Right lobe of liver (tissue), 6 donors: Measurements from ENCODE around the gene BCO2. TPM values are rescaled to one million over a fixed set of nuclear protein-coding genes. Genes with fewer than 3 reads are reported as not detected.
A peak's percentile ranks its signal among the peaks of the same experiment; 100 is the strongest.

Experiments
- ATAC-seq, 4 donors: fragments of 200-7000 bp; cut with Tn5 transposase; one replicate each; pipeline ENCODE4 v1.9.1; 2020; ENCODE audit warnings: mild to moderate bottlenecking in 4 of 4, moderate library complexity in 4 of 4
- DNase-seq, 3 donors: peaks; one replicate each; pipeline ENCODE4 v3.0.0-alpha.2; 2020
- H3K27ac ChIP-seq, 3 donors: fragments of 200-600 bp; one replicate each; pipeline ENCODE4 v1.8.0; 2022
- H3K27me3 ChIP-seq, 2 donors: fragments of 200-600 bp; one replicate each; pipeline ENCODE4 v1.8.0; 2022
- H3K36me3 ChIP-seq, 4 donors: fragments of 200-600 bp; sonication (generic) in 1 of 4; one replicate each; pipeline versions ENCODE4 v1.5.1 to v1.8.0; 2017 to 2022; ENCODE audit warnings: control low read depth in 1 of 4
- H3K4me1 ChIP-seq, 4 donors: fragments of 200-600 bp; sonication (generic) in 1 of 4; one replicate each; pipeline versions ENCODE4 v1.5.1 to v1.8.0; 2017 to 2022; ENCODE audit warnings: control low read depth in 1 of 4
- H3K4me3 ChIP-seq, 3 donors: fragments of 200-600 bp; one replicate each; pipeline ENCODE4 v1.8.0; 2022
- H3K9me3 ChIP-seq, 4 donors: fragments of 200-600 bp; sonication (generic) in 1 of 4; one replicate each; pipeline versions ENCODE4 v1.5.1 to v1.8.0; 2017 to 2022; ENCODE audit warnings: control low read depth in 1 of 4
- POLR2A ChIP-seq: fragments of 450-650 bp; IDR thresholded peaks from one replicate; pipeline ENCODE4 v1.6.1; 2017; ENCODE audit warnings: antibody characterized with exemption, mild to moderate bottlenecking
- WGBS: methylation state at CpG from one replicate; pipeline ENCODE4 v1.1.6; 2018; ENCODE audit warnings: low coverage, low lambda C conversion rate; ENCODE audit not compliant: insufficient coverage; ENCODE audit errors: missing lambda C conversion rate; 5-methylcytosine and 5-hydroxymethylcytosine counted together
- intact Hi-C, 2 donors: fragments of 100-400 bp; cut with DNase I; formaldehyde crosslinking; loops; one replicate each; pipeline versions ENCODE4 v1.11.2 to v1.14.1; 2022
- long read RNA-seq: library from polyadenylated mRNA; unstranded; transcript quantifications from one replicate; pipeline ENCODE4 v2.0.0, GENCODE V29; 2019
- total RNA-seq, 6 experiments: library from RNA; depleted of rRNA in 2 of 6; stranded (reverse); fragments of >200 nt in 2 of 6; fragmentation: NEBNext Ultra II Directional in 3 of 6; extraction: Animal tissue kit (Norgen Biotek cat#: 25700) in 3 of 6; gene quantifications; one replicate each; pipeline versions ENCODE4 v1.1.0 to v1.2.4, GENCODE V29; 2016 to 2023
- TF ChIP-seq, protein P1 (sequence below), 4 donors: fragments of 200-600 bp in 3 of 4; fragments of 450-650 bp in 1 of 4; IDR thresholded peaks; one replicate each; pipeline versions ENCODE4 v1.5.1 to v1.8.0; 2016 to 2022; ENCODE audit warnings: antibody characterized with exemption in 4 of 4, mild to moderate bottlenecking in 2 of 4
- donor health status: DM: no; HTN: yes; CAD: no.
- donor health status: DM: no; HTN: no; CAD: no.
- donor health status: DM: no; HTN: no; CAD: no.
- donor health status: DM: no; HTN: yes; CAD: no.
- donor health status: DM: no; HTN: yes; CAD: no.

Gene BCO2, protein sequence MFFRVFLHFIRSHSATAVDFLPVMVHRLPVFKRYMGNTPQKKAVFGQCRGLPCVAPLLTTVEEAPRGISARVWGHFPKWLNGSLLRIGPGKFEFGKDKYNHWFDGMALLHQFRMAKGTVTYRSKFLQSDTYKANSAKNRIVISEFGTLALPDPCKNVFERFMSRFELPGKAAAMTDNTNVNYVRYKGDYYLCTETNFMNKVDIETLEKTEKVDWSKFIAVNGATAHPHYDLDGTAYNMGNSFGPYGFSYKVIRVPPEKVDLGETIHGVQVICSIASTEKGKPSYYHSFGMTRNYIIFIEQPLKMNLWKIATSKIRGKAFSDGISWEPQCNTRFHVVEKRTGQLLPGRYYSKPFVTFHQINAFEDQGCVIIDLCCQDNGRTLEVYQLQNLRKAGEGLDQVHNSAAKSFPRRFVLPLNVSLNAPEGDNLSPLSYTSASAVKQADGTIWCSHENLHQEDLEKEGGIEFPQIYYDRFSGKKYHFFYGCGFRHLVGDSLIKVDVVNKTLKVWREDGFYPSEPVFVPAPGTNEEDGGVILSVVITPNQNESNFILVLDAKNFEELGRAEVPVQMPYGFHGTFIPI
- 100 to 1,000 TPM in 2 of 6 experiments, 10 to 100 TPM in 4; 33.3 to 118 (median 75.5) TPM for total RNA-seq
- long read RNA-seq, transcript BCO2-201 (12 exons, 2,930 nt), result major isoform, 6 of 12 reads
- long read RNA-seq, partial matches to known transcripts, result 3 of 12 reads
- long read RNA-seq, other reads (novel, unspliced or antisense), result 2 of 12 reads

DNA sequence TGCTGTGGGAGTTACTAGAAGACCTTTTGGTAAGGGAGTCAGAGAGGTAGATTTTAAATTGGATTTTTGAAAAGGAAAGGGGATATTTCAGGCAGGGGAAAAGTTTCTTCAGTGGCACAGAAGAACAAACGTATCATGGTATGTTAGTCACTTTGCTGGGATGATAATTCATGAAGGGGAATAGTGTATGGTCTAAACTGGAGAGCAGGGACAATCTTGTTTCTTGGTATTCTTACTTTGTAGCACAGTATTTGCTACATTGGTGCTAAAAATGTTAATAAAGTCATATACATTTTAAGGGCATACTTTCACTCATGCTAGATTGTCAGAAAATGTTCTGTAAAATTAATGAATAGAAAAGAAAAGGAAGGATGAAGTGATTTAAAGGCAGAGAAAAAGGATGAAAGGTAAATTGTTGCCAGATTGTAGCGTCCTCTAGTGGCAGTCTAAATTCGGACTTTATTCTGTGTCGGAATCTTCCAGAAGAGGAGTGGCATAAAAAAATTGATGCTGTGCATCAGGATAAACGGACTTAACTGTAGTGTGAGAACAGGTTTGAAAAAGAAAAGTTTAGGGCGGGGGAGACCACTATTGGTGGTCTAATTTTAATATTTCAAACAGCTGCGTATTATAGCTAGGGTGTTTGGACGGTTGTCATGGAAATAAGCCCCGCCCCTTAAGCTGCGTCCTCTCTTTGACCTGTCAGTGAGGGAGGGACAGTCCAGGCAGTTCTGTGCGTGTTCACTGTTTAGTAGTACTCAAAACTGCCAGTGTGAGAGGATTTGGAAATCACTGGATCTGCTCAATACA lies at the start of gene BCO2:
Gene BCO2 (plus strand): TSS at position 724 of the 810 bp plus-strand sequence. CDS start 90 bp downstream, outside the sequence.
- Histone ChIP-seq H3K4me3 (peak within 1 kb of the TSS; percentile 19 to 60 (median 53)), H3K36me3 (peaks cover 0 to 5% (median 2%) of the 10 kb centered on the region in 4 donors), H3K9me3 (no peaks in the 10 kb centered on the region), H3K27me3 (no peaks in the 10 kb centered on the region), H3K27ac (peak within 1 kb of the TSS; percentile 51 to 87 (median 83)), H3K4me1 (no peaks in the 10 kb centered on the region)
- DNase-seq (peak; percentile 81 to 93 (median 88)), ATAC-seq (peak; percentile 90 to 98 (median 93))
- 5% methylated on average over 11 of the region's 11 CpGs for WGBS
- intact Hi-C loops, result no loop called here
- TF ChIP-seq, protein P1, sequence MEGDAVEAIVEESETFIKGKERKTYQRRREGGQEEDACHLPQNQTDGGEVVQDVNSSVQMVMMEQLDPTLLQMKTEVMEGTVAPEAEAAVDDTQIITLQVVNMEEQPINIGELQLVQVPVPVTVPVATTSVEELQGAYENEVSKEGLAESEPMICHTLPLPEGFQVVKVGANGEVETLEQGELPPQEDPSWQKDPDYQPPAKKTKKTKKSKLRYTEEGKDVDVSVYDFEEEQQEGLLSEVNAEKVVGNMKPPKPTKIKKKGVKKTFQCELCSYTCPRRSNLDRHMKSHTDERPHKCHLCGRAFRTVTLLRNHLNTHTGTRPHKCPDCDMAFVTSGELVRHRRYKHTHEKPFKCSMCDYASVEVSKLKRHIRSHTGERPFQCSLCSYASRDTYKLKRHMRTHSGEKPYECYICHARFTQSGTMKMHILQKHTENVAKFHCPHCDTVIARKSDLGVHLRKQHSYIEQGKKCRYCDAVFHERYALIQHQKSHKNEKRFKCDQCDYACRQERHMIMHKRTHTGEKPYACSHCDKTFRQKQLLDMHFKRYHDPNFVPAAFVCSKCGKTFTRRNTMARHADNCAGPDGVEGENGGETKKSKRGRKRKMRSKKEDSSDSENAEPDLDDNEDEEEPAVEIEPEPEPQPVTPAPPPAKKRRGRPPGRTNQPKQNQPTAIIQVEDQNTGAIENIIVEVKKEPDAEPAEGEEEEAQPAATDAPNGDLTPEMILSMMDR (IDR thresholded peaks at IDR 0.05), result peak; percentile 88 to 92 (median 90)
- peak; percentile 85 for TF ChIP-seq POLR2A

DNA sequence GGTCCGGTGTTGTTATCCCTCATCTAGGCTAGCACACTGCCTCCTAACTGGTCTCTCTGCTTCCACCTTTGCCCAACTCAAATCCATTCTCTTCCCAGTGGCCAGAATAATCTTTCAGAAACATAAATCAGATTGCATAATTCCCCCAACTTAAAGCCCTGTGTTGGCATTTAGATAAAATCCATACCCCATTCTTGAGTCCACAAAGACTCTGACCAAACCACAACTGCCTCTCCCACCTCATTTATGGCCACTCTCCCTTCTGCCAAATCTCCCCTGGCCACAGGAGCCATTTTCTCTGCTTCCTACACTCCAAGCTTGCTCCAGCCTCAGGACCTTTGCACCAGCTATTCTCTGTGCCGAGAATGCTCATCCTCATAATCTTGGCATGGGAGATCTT lies 48.3 kb upstream of the BCO2 start:
- H3K4me3 ChIP-seq, result no peak overlapping the region
- ATAC-seq (no peak), DNase-seq (no peak)
- WGBS, result 94% methylated on average over 2 of the region's 2 CpGs
- intact Hi-C loops, result no loop called here
- no peaks in the 10 kb centered on the region for H3K27me3 ChIP-seq
- no peaks in the 10 kb centered on the region for H3K9me3 ChIP-seq
- peaks cover 0 to 6% (median 0%) of the 10 kb centered on the region in 4 donors for H3K4me1 ChIP-seq
- H3K27ac ChIP-seq, result no peak overlapping the region
- TF ChIP-seq POLR2A, result no peak
- TF ChIP-seq, protein P1 (IDR thresholded peaks at IDR 0.05), result no peak
- no peaks in the 10 kb centered on the region for H3K36me3 ChIP-seq

DNA sequence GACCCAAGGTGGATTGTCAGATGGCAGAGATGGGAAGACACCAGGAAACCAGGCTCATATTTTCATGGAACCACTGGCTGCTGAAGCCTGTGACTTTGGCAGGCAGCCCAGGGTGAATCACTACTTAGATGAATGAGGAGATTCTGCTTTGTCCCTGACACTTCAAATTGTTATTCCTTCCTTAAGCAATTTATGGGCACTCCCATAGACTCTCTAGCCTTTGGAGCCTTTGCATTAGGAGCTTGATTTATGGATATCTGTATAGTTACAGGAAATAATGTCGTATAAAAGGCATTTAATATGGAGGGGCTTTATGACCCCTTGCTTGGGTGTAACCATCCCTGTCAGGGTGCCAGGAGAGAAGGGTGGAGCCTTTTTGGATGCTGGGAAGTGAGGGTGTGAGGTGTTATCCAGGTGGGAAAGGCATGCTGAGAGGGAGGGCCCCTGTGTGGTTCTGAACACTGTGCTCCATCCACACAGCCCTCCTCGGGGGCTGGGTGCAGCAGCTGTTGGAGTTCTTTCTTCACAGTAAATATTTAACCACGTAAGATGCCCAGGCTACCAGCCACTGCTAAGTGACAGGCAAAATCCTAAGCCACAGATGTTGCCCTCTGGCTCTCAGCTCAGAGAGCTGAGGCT lies 46.7 kb upstream of the BCO2 start:
- H3K9me3 ChIP-seq, result no peaks in the 10 kb centered on the region
- no peaks in the 10 kb centered on the region for H3K36me3 ChIP-seq
- H3K27me3 ChIP-seq, result no peaks in the 10 kb centered on the region
- 75% methylated on average over 1 of the region's 3 CpGs for WGBS
- H3K4me1 ChIP-seq, result peaks cover 0 to 6% (median 0%) of the 10 kb centered on the region in 4 donors
- H3K27ac ChIP-seq, result no peak overlapping the region
- intact Hi-C loops, result no loop called here
- H3K4me3 ChIP-seq, result no peak overlapping the region
- DNase-seq (peak in 1 of 3 donors; percentile 75), ATAC-seq (peak; percentile 27 to 75 (median 62))
- TF ChIP-seq, protein P1 (IDR thresholded peaks at IDR 0.05), result no peak
- no peak for TF ChIP-seq POLR2A

DNA sequence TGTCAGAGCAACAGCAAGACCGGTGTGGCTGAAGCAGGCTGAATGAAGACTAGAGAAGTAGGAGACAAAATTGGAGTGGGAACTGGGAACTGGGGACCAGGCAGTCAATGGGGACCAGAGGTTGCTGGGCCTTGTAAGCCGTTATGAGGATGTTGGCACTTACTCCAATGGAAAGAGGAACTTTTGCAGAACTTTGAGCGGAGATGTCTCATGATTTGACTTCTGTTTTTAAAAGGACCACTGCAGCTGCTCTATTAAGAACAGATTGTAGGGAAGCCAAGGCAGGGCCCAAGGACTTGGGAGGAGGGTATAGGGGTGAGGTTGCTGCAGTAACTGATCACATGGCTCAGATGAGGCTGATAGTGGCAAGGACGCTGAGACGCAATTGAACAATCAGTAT lies 45.7 kb upstream of the BCO2 start:
- no peak for TF ChIP-seq POLR2A
- TF ChIP-seq, protein P1 (IDR thresholded peaks at IDR 0.05), result no peak
- peaks cover 0 to 6% (median 0%) of the 10 kb centered on the region in 4 donors for H3K4me1 ChIP-seq
- intact Hi-C loops, result no loop called here
- H3K36me3 ChIP-seq, result no peaks in the 10 kb centered on the region
- DNase-seq (no peak), ATAC-seq (peak; percentile 32 to 77 (median 68))
- H3K9me3 ChIP-seq, result no peaks in the 10 kb centered on the region
- no peak overlapping the region for H3K4me3 ChIP-seq
- no peak overlapping the region for H3K27ac ChIP-seq
- no peaks in the 10 kb centered on the region for H3K27me3 ChIP-seq
- WGBS, result 86% methylated on average over 5 of the region's 5 CpGs
